ENCODE data around the gene SCAF8. TPM values are rescaled to one million over a fixed set of nuclear protein-coding genes. Genes with fewer than 3 reads are reported as not detected.
A peak's percentile ranks its signal among the peaks of the same experiment; 100 is the strongest.

Gene SCAF8
- total and polyA plus RNA-seq, 9 donors, result 27.2 to 43.2 (median 34.3) TPM

GRCh38 chr6:154821638-154822037, 88.4 kb downstream of the SCAF8 start:
- Histone ChIP-seq H3K4me1 (ENCODE audit: control insufficient read depth, insufficient read depth, low read length) (no peaks in the 10 kb centered on the region), H3K9me3 (replicated peaks; ENCODE audit: control insufficient read depth, low read depth, low read length) (no peaks in the 10 kb centered on the region), H3K27ac (ENCODE audit: low read length) (no peak overlapping the region), H3K4me3 (ENCODE audit: low read length) (no peak overlapping the region), H3K27me3 (ENCODE audit: control insufficient read depth, insufficient read depth, low read length) (no peaks in the 10 kb centered on the region), H3K36me3 (ENCODE audit: control insufficient read depth, insufficient read depth, low read length) (peaks cover 43% of the 10 kb centered on the region)
- DNase-seq, result no peak
- no CpG with 5 or more reads among the region's 2 CpGs for WGBS (ENCODE audit: insufficient coverage)

GRCh38 chr6:154822947-154823558, 89.8 kb downstream of the SCAF8 start:
- Histone ChIP-seq H3K36me3 (ENCODE audit: control insufficient read depth, insufficient read depth, low read length) (peaks cover 40% of the 10 kb centered on the region), H3K27ac (ENCODE audit: low read length) (peak overlapping the region; percentile 17), H3K27me3 (ENCODE audit: control insufficient read depth, insufficient read depth, low read length) (no peaks in the 10 kb centered on the region), H3K4me3 (ENCODE audit: low read length) (no peak overlapping the region), H3K4me1 (ENCODE audit: control insufficient read depth, insufficient read depth, low read length) (no peaks in the 10 kb centered on the region), H3K9me3 (replicated peaks; ENCODE audit: control insufficient read depth, low read depth, low read length) (no peaks in the 10 kb centered on the region)
- DNase-seq, result peak; percentile 32
- WGBS (ENCODE audit: insufficient coverage), result 93% methylated on average over 2 of the region's 2 CpGs

GRCh38 chr6:154824076-154824475, 90.9 kb downstream of the SCAF8 start:
- peak; percentile 18 for DNase-seq
- WGBS (ENCODE audit: insufficient coverage), result no CpG with 5 or more reads among the region's 4 CpGs

GRCh38 chr6:154829970-154830369, 96.8 kb downstream of the SCAF8 start:
- DNase-seq, result no peak
- Histone ChIP-seq H3K36me3 (ENCODE audit: control insufficient read depth, insufficient read depth, low read length) (peaks cover 27% of the 10 kb centered on the region), H3K27me3 (ENCODE audit: control insufficient read depth, insufficient read depth, low read length) (no peaks in the 10 kb centered on the region), H3K4me3 (ENCODE audit: low read length) (no peak overlapping the region), H3K27ac (ENCODE audit: low read length) (no peak overlapping the region), H3K4me1 (ENCODE audit: control insufficient read depth, insufficient read depth, low read length) (no peaks in the 10 kb centered on the region), H3K9me3 (replicated peaks; ENCODE audit: control insufficient read depth, low read depth, low read length) (no peaks in the 10 kb centered on the region)
- no CpG with 5 or more reads among the region's 1 CpG for WGBS (ENCODE audit: insufficient coverage)

More at GRCh38 chr6:154824076-154824475, 90.9 kb downstream of the SCAF8 start:
- no peaks in the 10 kb centered on the region for H3K9me3 ChIP-seq (replicated peaks; ENCODE audit: control insufficient read depth, low read depth, low read length)
- no peaks in the 10 kb centered on the region for H3K4me1 ChIP-seq (ENCODE audit: control insufficient read depth, insufficient read depth, low read length)
- H3K27me3 ChIP-seq (ENCODE audit: control insufficient read depth, insufficient read depth, low read length), result no peaks in the 10 kb centered on the region
- H3K4me3 ChIP-seq (ENCODE audit: low read length), result no peak overlapping the region
- H3K27ac ChIP-seq (ENCODE audit: low read length), result no peak overlapping the region
- H3K36me3 ChIP-seq (ENCODE audit: control insufficient read depth, insufficient read depth, low read length), result peaks cover 36% of the 10 kb centered on the region

- WGBS (ENCODE audit: insufficient coverage), result 40% methylated on average over 1 of the region's 4 CpGs
- Histone ChIP-seq H3K4me3 (ENCODE audit: low read length) (no peak overlapping the region), H3K36me3 (ENCODE audit: control insufficient read depth, insufficient read depth, low read length) (peaks cover 20% of the 10 kb centered on the region)
These were observed 97.6 kb downstream of the SCAF8 start for GRCh38 chr6:154830771-154831170.

GRCh38 chr6:154835307-154835706, 102.1 kb downstream of the SCAF8 start:
- no peak for DNase-seq
- Histone ChIP-seq H3K27ac (ENCODE audit: low read length) (no peak overlapping the region), H3K36me3 (ENCODE audit: control insufficient read depth, insufficient read depth, low read length) (peaks cover 18% of the 10 kb centered on the region), H3K27me3 (ENCODE audit: control insufficient read depth, insufficient read depth, low read length) (no peaks in the 10 kb centered on the region), H3K4me1 (ENCODE audit: control insufficient read depth, insufficient read depth, low read length) (no peaks in the 10 kb centered on the region), H3K4me3 (ENCODE audit: low read length) (no peak overlapping the region), H3K9me3 (replicated peaks; ENCODE audit: control insufficient read depth, low read depth, low read length) (no peaks in the 10 kb centered on the region)
- 20% methylated on average over 1 of the region's 4 CpGs for WGBS (ENCODE audit: insufficient coverage)

More at GRCh38 chr6:154830771-154831170, 97.6 kb downstream of the SCAF8 start:
- H3K27ac ChIP-seq (ENCODE audit: low read length), result no peak overlapping the region
- H3K4me1 ChIP-seq (ENCODE audit: control insufficient read depth, insufficient read depth, low read length), result no peaks in the 10 kb centered on the region
- no peaks in the 10 kb centered on the region for H3K27me3 ChIP-seq (ENCODE audit: control insufficient read depth, insufficient read depth, low read length)
- no peaks in the 10 kb centered on the region for H3K9me3 ChIP-seq (replicated peaks; ENCODE audit: control insufficient read depth, low read depth, low read length)
- peak; percentile 28 for DNase-seq

- no peaks in the 10 kb centered on the region for H3K9me3 ChIP-seq (replicated peaks; ENCODE audit: control insufficient read depth, low read depth, low read length)
- H3K27ac ChIP-seq (ENCODE audit: low read length), result no peak overlapping the region
- no peak overlapping the region for H3K4me3 ChIP-seq (ENCODE audit: low read length)
- peaks cover 4% of the 10 kb centered on the region for H3K36me3 ChIP-seq (ENCODE audit: control insufficient read depth, insufficient read depth, low read length)
- no peaks in the 10 kb centered on the region for H3K27me3 ChIP-seq (ENCODE audit: control insufficient read depth, insufficient read depth, low read length)
- no peak for DNase-seq
- H3K4me1 ChIP-seq (ENCODE audit: control insufficient read depth, insufficient read depth, low read length), result no peaks in the 10 kb centered on the region
- WGBS (ENCODE audit: insufficient coverage), result no CpG with 5 or more reads among the region's 6 CpGs
These were observed 106.3 kb downstream of the SCAF8 start for GRCh38 chr6:154839546-154839945.

GRCh38 chr6:154840363-154840762, 107.1 kb downstream of the SCAF8 start:
- DNase-seq, result no peak
- 100% methylated on average over 1 of the region's 6 CpGs for WGBS (ENCODE audit: insufficient coverage)
- H3K4me3 ChIP-seq (ENCODE audit: low read length), result no peak overlapping the region
- peaks cover 8% of the 10 kb centered on the region for H3K36me3 ChIP-seq (ENCODE audit: control insufficient read depth, insufficient read depth, low read length)
- no peaks in the 10 kb centered on the region for H3K9me3 ChIP-seq (replicated peaks; ENCODE audit: control insufficient read depth, low read depth, low read length)
- H3K27me3 ChIP-seq (ENCODE audit: control insufficient read depth, insufficient read depth, low read length), result no peaks in the 10 kb centered on the region
- no peak overlapping the region for H3K27ac ChIP-seq (ENCODE audit: low read length)
- no peaks in the 10 kb centered on the region for H3K4me1 ChIP-seq (ENCODE audit: control insufficient read depth, insufficient read depth, low read length)

- Histone ChIP-seq H3K4me3 (ENCODE audit: low read length) (no peak overlapping the region), H3K36me3 (ENCODE audit: control insufficient read depth, insufficient read depth, low read length) (peaks cover 9% of the 10 kb centered on the region), H3K27me3 (ENCODE audit: control insufficient read depth, insufficient read depth, low read length) (no peaks in the 10 kb centered on the region), H3K27ac (ENCODE audit: low read length) (no peak overlapping the region), H3K9me3 (replicated peaks; ENCODE audit: control insufficient read depth, low read depth, low read length) (no peaks in the 10 kb centered on the region), H3K4me1 (ENCODE audit: control insufficient read depth, insufficient read depth, low read length) (no peaks in the 10 kb centered on the region)
- WGBS (ENCODE audit: insufficient coverage), result 100% methylated on average over 2 of the region's 4 CpGs
- DNase-seq, result no peak
These were observed 107.9 kb downstream of the SCAF8 start for GRCh38 chr6:154841109-154841508.

- peak; percentile 52 for DNase-seq
- H3K4me1 ChIP-seq (ENCODE audit: control insufficient read depth, insufficient read depth, low read length), result no peaks in the 10 kb centered on the region
- peaks cover 9% of the 10 kb centered on the region for H3K36me3 ChIP-seq (ENCODE audit: control insufficient read depth, insufficient read depth, low read length)
- H3K4me3 ChIP-seq (ENCODE audit: low read length), result no peak overlapping the region
- no peaks in the 10 kb centered on the region for H3K9me3 ChIP-seq (replicated peaks; ENCODE audit: control insufficient read depth, low read depth, low read length)
- no CpG with 5 or more reads among the region's 2 CpGs for WGBS (ENCODE audit: insufficient coverage)
- H3K27me3 ChIP-seq (ENCODE audit: control insufficient read depth, insufficient read depth, low read length), result no peaks in the 10 kb centered on the region
- no peak overlapping the region for H3K27ac ChIP-seq (ENCODE audit: low read length)
These were observed 109.6 kb downstream of the SCAF8 start for GRCh38 chr6:154842833-154843232.

- Histone ChIP-seq H3K4me1 (ENCODE audit: control insufficient read depth, insufficient read depth, low read length) (no peaks in the 10 kb centered on the region), H3K27ac (ENCODE audit: low read length) (no peak overlapping the region), H3K27me3 (ENCODE audit: control insufficient read depth, insufficient read depth, low read length) (no peaks in the 10 kb centered on the region), H3K4me3 (ENCODE audit: low read length) (no peak overlapping the region), H3K36me3 (ENCODE audit: control insufficient read depth, insufficient read depth, low read length) (peaks cover 5% of the 10 kb centered on the region), H3K9me3 (replicated peaks; ENCODE audit: control insufficient read depth, low read depth, low read length) (no peaks in the 10 kb centered on the region)
- no peak for DNase-seq
- no CpG with 5 or more reads among the region's 2 CpGs for WGBS (ENCODE audit: insufficient coverage)
These were observed 114.1 kb downstream of the SCAF8 start for GRCh38 chr6:154847318-154847717.

Data from muscle of leg (tissue), 11 donors.